Epidermal melanocyte (primary cell): ENCODE measurements around the gene NDOR1.
A peak's percentile ranks its signal among the peaks of the same experiment; 100 is the strongest.
"Not testable (repeated sequence)": the region's sequence is repeated elsewhere in the genome, so short reads cannot be mapped to it uniquely, and the experiment has no call there.

Experiments
- DNase-seq: peaks from one replicate; pipeline ENCODE4 v3.0.0; 2011; ENCODE audit warnings: low spot score; ENCODE audit not compliant: insufficient read length

Gene NDOR1

GRCh38 chr9:137242269-137243203 lies 37.0 kb downstream of the NDOR1 start:
- DNase-seq, result no peak

GRCh38 chr9:137243266-137243625 lies 37.7 kb downstream of the NDOR1 start:
- DNase-seq, result not testable (repeated sequence)

- DNase-seq, result no peak
These were observed 38.4 kb downstream of the NDOR1 start for GRCh38 chr9:137243626-137244485.

- DNase-seq, result no peak
These were observed 39.3 kb downstream of the NDOR1 start for GRCh38 chr9:137244486-137245449.

GRCh38 chr9:137245450-137246421 lies 40.2 kb downstream of the NDOR1 start:
- no peak for DNase-seq

GRCh38 chr9:137247135-137247915 lies 41.8 kb downstream of the NDOR1 start:
- DNase-seq, result no peak

GRCh38 chr9:137247916-137248175 lies 42.3 kb downstream of the NDOR1 start:
- no peak for DNase-seq

- no peak for DNase-seq
These were observed 45.1 kb downstream of the NDOR1 start for GRCh38 chr9:137250329-137251193.

- DNase-seq, result no peak
These were observed 45.6 kb downstream of the NDOR1 start, which contains the start of gene STPG3 for GRCh38 chr9:137251194-137251461. Gene STPG3 (plus strand): TSS chr9:137251286. CDS start chr9:137251287, 1 bp downstream.

- no peak for DNase-seq
These were observed 46.2 kb downstream of the NDOR1 start for GRCh38 chr9:137251490-137252268.

GRCh38 chr9:137252555-137253506 lies 47.3 kb downstream of the NDOR1 start:
- no peak for DNase-seq

- DNase-seq, result no peak
These were observed 48.5 kb downstream of the NDOR1 start for GRCh38 chr9:137253717-137254623.

- peak; percentile 99 for DNase-seq
These were observed 49.3 kb downstream of the NDOR1 start, which contains the start of gene NELFB for GRCh38 chr9:137254624-137255447. Gene NELFB (plus strand): TSS chr9:137255327.

GRCh38 chr9:137255448-137256114 lies 50.1 kb downstream of the NDOR1 start:
- no peak for DNase-seq
